ENCODE measurements around the gene FILIP1L. TPM values are rescaled to one million over a fixed set of nuclear protein-coding genes. Genes with fewer than 3 reads are reported as not detected.

Gene FILIP1L
- total RNA-seq, 1 donor from 2014 or later: 0.15 TPM

GRCh38 chr3:100104442-100104798 lies 9.9 kb downstream of the FILIP1L start:
- Histone ChIP-seq H4K20me1 (ENCODE audit: low read depth) (no peaks in the 10 kb centered on the region), H3F3A (ENCODE audit: low read depth) (no peaks in the 10 kb centered on the region), H2AFZ (replicated peaks) (no peak overlapping the region), H3K27ac (no peak overlapping the region), H3K27me3 (no peaks in the 10 kb centered on the region), H3K36me3 (no peaks in the 10 kb centered on the region), H3K4me1 (no peaks in the 10 kb centered on the region), H3K4me2 (no peak overlapping the region), H3K9me3 (ENCODE audit: low read depth) (no peaks in the 10 kb centered on the region), H3K9ac (no peak overlapping the region), H3K4me3 (no peak overlapping the region), H3K79me2 (ENCODE audit: low read depth) (no peaks in the 10 kb centered on the region)
- H3K27me3 Mint-ChIP-seq (ENCODE audit: insufficient read depth, low read depth): no peaks in the 10 kb centered on the region
- no peak overlapping the region for H3K27ac Mint-ChIP-seq
- TF ChIP-seq EZH2phosphoT487 (IDR thresholded peaks at IDR 0.05) (no peak), CTCF (IDR thresholded peaks at IDR 0.05) (no peak), EZH2 (IDR thresholded peaks at IDR 0.05) (no peak)
- H3K36me3 Mint-ChIP-seq: peaks cover 2% of the 10 kb centered on the region
- no peaks in the 10 kb centered on the region for H3K9me3 Mint-ChIP-seq
- H3K4me1 Mint-ChIP-seq: no peaks in the 10 kb centered on the region
- no peak for DNase-seq (ENCODE audit: low spot score)
- H3K4me3 Mint-ChIP-seq: no peak overlapping the region

- Mint-ChIP-seq H3K4me3 (no peak overlapping the region), H3K36me3 (peaks cover 2% of the 10 kb centered on the region), H3K27me3 (ENCODE audit: insufficient read depth, low read depth) (no peaks in the 10 kb centered on the region), H3K9me3 (no peaks in the 10 kb centered on the region), H3K4me1 (no peaks in the 10 kb centered on the region), H3K27ac (no peak overlapping the region)
- Histone ChIP-seq H3F3A (ENCODE audit: low read depth) (no peaks in the 10 kb centered on the region), H3K27me3 (no peaks in the 10 kb centered on the region), H3K9ac (no peak overlapping the region), H2AFZ (replicated peaks) (no peak overlapping the region), H3K4me2 (no peak overlapping the region), H3K27ac (no peak overlapping the region), H3K36me3 (no peaks in the 10 kb centered on the region), H3K79me2 (ENCODE audit: low read depth) (no peaks in the 10 kb centered on the region), H3K9me3 (ENCODE audit: low read depth) (no peaks in the 10 kb centered on the region), H3K4me3 (no peak overlapping the region), H3K4me1 (no peaks in the 10 kb centered on the region), H4K20me1 (ENCODE audit: low read depth) (no peaks in the 10 kb centered on the region)
- TF ChIP-seq EZH2phosphoT487 (IDR thresholded peaks at IDR 0.05) (no peak), CTCF (IDR thresholded peaks at IDR 0.05) (no peak), EZH2 (IDR thresholded peaks at IDR 0.05) (no peak)
- no peak for DNase-seq (ENCODE audit: low spot score)
Measured at GRCh38 chr3:100103558-100104441, 10.5 kb downstream of the FILIP1L start.

GRCh38 chr3:100102757-100103156 lies 11.5 kb downstream of the FILIP1L start:
- H3K4me1 ChIP-seq: no peaks in the 10 kb centered on the region
- no peaks in the 10 kb centered on the region for H3K9me3 ChIP-seq (ENCODE audit: low read depth)
- H2AFZ ChIP-seq (replicated peaks): no peak overlapping the region
- H3K4me3 ChIP-seq: no peak overlapping the region
- no peak overlapping the region for H3K27ac ChIP-seq
- no peaks in the 10 kb centered on the region for H3K27me3 Mint-ChIP-seq (ENCODE audit: insufficient read depth, low read depth)
- no peak overlapping the region for H3K27ac Mint-ChIP-seq
- peaks cover 2% of the 10 kb centered on the region for H3K36me3 Mint-ChIP-seq
- peaks cover 8% of the 10 kb centered on the region for H3K4me1 Mint-ChIP-seq
- H3F3A ChIP-seq (ENCODE audit: low read depth): no peaks in the 10 kb centered on the region
- no peaks in the 10 kb centered on the region for H3K27me3 ChIP-seq
- no peak overlapping the region for H3K4me2 ChIP-seq
- H4K20me1 ChIP-seq (ENCODE audit: low read depth): no peaks in the 10 kb centered on the region
- H3K79me2 ChIP-seq (ENCODE audit: low read depth): no peaks in the 10 kb centered on the region
- no peaks in the 10 kb centered on the region for H3K9me3 Mint-ChIP-seq
- TF ChIP-seq CTCF (IDR thresholded peaks at IDR 0.05) (no peak), EZH2phosphoT487 (IDR thresholded peaks at IDR 0.05) (no peak), EZH2 (IDR thresholded peaks at IDR 0.05) (no peak)
- H3K4me3 Mint-ChIP-seq: no peak overlapping the region
- no peaks in the 10 kb centered on the region for H3K36me3 ChIP-seq
- no peak for DNase-seq (ENCODE audit: low spot score)
- no peak overlapping the region for H3K9ac ChIP-seq
